ENCODE data around the gene RTEL1. TPM values are rescaled to one million over a fixed set of nuclear protein-coding genes. Genes with fewer than 3 reads are reported as not detected.

The RTEL1 gene
- total and polyA plus RNA-seq, 2 donors (not counting 1 experiment from before 2014, with no cell fraction given): 15.1 to 32.6 TPM

DNA sequence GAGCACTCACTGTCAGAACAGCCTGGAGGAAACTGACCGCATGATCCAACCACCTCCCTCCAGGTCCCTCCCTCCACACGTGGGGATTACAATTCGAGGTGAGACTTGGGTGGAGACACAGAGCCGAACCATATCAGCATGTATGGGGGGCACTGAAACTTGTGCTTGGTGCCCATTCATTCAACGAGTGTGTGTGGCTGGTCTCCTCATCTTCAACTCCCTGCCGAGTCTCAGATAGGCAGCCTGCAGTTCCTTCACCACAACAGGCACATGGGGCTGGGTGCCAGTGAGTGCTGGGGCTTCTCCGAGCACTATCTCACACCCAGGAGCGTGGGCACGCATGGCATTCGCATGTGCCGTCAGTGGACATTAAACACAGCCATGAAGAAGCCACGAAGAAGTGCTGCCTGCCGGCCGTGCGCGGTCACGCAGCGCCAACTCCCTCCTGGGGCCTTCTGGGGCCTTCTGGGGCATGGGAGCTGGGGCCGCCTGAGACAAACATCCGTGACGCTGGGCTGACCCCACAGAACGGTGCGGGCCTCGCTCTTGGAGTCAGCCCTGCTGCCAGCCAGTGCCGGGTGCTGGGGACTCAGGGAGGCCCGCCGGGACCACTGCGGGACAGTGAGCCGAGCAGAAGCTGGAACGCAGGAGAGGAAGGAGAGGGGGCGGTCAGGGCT is 714 bp upstream of the RTEL1 start:
- POLR2A ChIA-PET: interaction anchor here (1.0 to 2.1 kb wide), 7 partner anchors 16 to 421 kb away, joined by 3 to 19 read pairs (median 5); partner anchors contain the start of genes ARFRP1, GMEB2, PRPF6 and ZGPAT
- peak overlapping the region; percentile 98 for H3K4me3 Mint-ChIP-seq
- Histone ChIP-seq H3K79me2 (ENCODE audit: control insufficient read depth, insufficient read depth, low read length) (peaks cover 5% of the 10 kb centered on the region), H3K4me2 (replicated peaks; ENCODE audit: low read depth, low read length, poor library complexity, severe bottlenecking) (peak overlapping the region; percentile 95), H4K20me1 (ENCODE audit: control insufficient read depth, insufficient read depth, low read length, poor library complexity, severe bottlenecking) (no peaks in the 10 kb centered on the region), H3K36me3 (replicated peaks in 1 of 2; ENCODE audit: control extremely low read depth in 1 of 2, control insufficient read depth in 1 of 2, extremely low read depth in 1 of 2, insufficient read depth in 2 of 2, low read length in 1 of 2) (peaks cover 0 to 4% of the 10 kb centered on the region in 2 experiments), H3K4me1 (ENCODE audit: control insufficient read depth in 2 of 2, insufficient read depth in 2 of 2, low read length in 2 of 2) (peaks cover 23 to 41% of the 10 kb centered on the region in 2 donors), H3K9me3 (ENCODE audit: control extremely low read depth in 1 of 3, control insufficient read depth in 2 of 3, insufficient read depth in 1 of 3, low read length in 2 of 3) (peaks cover 0 to 4% (median 0%) of the 10 kb centered on the region in 3 donors), H3K9ac (ENCODE audit: low read length) (peak overlapping the region; percentile 81), H3K4me3 (ENCODE audit: control extremely low read depth in 1 of 5, extremely low read depth in 1 of 5, insufficient read depth in 1 of 5, low read depth in 2 of 5, low read length in 4 of 5) (peak overlapping the region in 4 of 5 experiments; percentile 66 to 94 (median 87)), H3K27ac (ENCODE audit: low read length in 2 of 2) (peak overlapping the region; percentile 23 to 70), H3K27me3 (replicated peaks in 1 of 4; ENCODE audit: control extremely low read depth in 1 of 4, control insufficient read depth in 3 of 4, insufficient read depth in 4 of 4, low read length in 3 of 4) (peaks cover 0 to 28% (median 11%) of the 10 kb centered on the region in 4 experiments), H2AFZ (ENCODE audit: insufficient read depth, low read depth, low read length, poor library complexity, severe bottlenecking) (peak overlapping the region; percentile 100)
- intact Hi-C loops (cut with micrococcal nuclease): loop anchor here (5.0 kb wide), 1 partner anchor 405 kb away; the partner anchor contains the start of gene TCEA2
- DNase-seq: peak; percentile 34
- peaks cover 22% of the 10 kb centered on the region for H3K4me1 Mint-ChIP-seq
- 57% methylated on average over 29 of the region's 31 CpGs for WGBS (ENCODE audit: insufficient coverage)
- CTCF ChIA-PET: interaction anchor here (0.6 to 2.4 kb wide), 7 partner anchors 15 to 379 kb away, joined by 3 to 17 read pairs (median 3); partner anchors contain the start of genes GMEB2 and PTK6
- TF ChIP-seq, protein P1, sequence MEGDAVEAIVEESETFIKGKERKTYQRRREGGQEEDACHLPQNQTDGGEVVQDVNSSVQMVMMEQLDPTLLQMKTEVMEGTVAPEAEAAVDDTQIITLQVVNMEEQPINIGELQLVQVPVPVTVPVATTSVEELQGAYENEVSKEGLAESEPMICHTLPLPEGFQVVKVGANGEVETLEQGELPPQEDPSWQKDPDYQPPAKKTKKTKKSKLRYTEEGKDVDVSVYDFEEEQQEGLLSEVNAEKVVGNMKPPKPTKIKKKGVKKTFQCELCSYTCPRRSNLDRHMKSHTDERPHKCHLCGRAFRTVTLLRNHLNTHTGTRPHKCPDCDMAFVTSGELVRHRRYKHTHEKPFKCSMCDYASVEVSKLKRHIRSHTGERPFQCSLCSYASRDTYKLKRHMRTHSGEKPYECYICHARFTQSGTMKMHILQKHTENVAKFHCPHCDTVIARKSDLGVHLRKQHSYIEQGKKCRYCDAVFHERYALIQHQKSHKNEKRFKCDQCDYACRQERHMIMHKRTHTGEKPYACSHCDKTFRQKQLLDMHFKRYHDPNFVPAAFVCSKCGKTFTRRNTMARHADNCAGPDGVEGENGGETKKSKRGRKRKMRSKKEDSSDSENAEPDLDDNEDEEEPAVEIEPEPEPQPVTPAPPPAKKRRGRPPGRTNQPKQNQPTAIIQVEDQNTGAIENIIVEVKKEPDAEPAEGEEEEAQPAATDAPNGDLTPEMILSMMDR (IDR thresholded peaks at IDR 0.05): no peak
- TF ChIP-seq EZH2 (IDR thresholded peaks at IDR 0.05; ENCODE audit: borderline replicate concordance, insufficient read depth, low read depth, low read length, poor library complexity, severe bottlenecking): no peak
- ATAC-seq (ENCODE audit: low read depth): no peak
- H3K27me3 Mint-ChIP-seq: no peaks in the 10 kb centered on the region
- H3K27ac Mint-ChIP-seq: peak overlapping the region; percentile 96
- no peaks in the 10 kb centered on the region for H3K9me3 Mint-ChIP-seq (ENCODE audit: insufficient read depth)
